ENCODE data around the gene ITPR1. TPM values are rescaled to one million over a fixed set of nuclear protein-coding genes. Genes with fewer than 3 reads are reported as not detected.

The ITPR1 gene
- total RNA-seq, 2 donors from 2014 or later: 7.0 to 18.2 TPM

- no peak for TF ChIP-seq CTCF (IDR thresholded peaks at IDR 0.05)
- no peak for DNase-seq
- H3K36me3 ChIP-seq: no peaks in the 10 kb centered on the region
- no peaks in the 10 kb centered on the region for H3K27me3 ChIP-seq
- no peak overlapping the region for H3K9ac ChIP-seq (ENCODE audit: low read depth in 2 of 2, low read length in 2 of 2)
- intact Hi-C loops (cut with DNase I): no loop called here
- no peak overlapping the region for H3K4me3 ChIP-seq
- no peaks in the 10 kb centered on the region for H3K9me3 ChIP-seq
- H3K4me1 ChIP-seq: no peaks in the 10 kb centered on the region
- H3K27ac ChIP-seq: peak overlapping the region; percentile 12
Measured at GRCh38 chr3:4546346-4547178, 53.4 kb downstream of the ITPR1 start.

- no peak for TF ChIP-seq CTCF (IDR thresholded peaks at IDR 0.05)
- Histone ChIP-seq H3K27ac (no peak overlapping the region), H3K36me3 (no peaks in the 10 kb centered on the region)
Measured at GRCh38 chr3:4547799-4548198, 54.7 kb downstream of the ITPR1 start.

GRCh38 chr3:4548356-4548755 lies 55.2 kb downstream of the ITPR1 start:
- intact Hi-C loops (cut with DNase I): no loop called here
- no peak for DNase-seq

More at GRCh38 chr3:4547799-4548198, 54.7 kb downstream of the ITPR1 start:
- H3K9ac ChIP-seq (ENCODE audit: low read depth in 2 of 2, low read length in 2 of 2): no peak overlapping the region
- no peaks in the 10 kb centered on the region for H3K4me1 ChIP-seq
- no peak for DNase-seq
- H3K27me3 ChIP-seq: no peaks in the 10 kb centered on the region
- H3K9me3 ChIP-seq: no peaks in the 10 kb centered on the region
- intact Hi-C loops (cut with DNase I): no loop called here
- no peak overlapping the region for H3K4me3 ChIP-seq

GRCh38 chr3:4548780-4549179 lies 55.6 kb downstream of the ITPR1 start:
- intact Hi-C loops (cut with DNase I): no loop called here
- TF ChIP-seq CTCF (IDR thresholded peaks at IDR 0.05): no peak
- Histone ChIP-seq H3K4me1 (no peaks in the 10 kb centered on the region), H3K4me3 (no peak overlapping the region), H3K9ac (ENCODE audit: low read depth in 2 of 2, low read length in 2 of 2) (no peak overlapping the region), H3K27ac (no peak overlapping the region), H3K36me3 (no peaks in the 10 kb centered on the region), H3K9me3 (no peaks in the 10 kb centered on the region), H3K27me3 (no peaks in the 10 kb centered on the region)
- no peak for DNase-seq

More at GRCh38 chr3:4548356-4548755, 55.2 kb downstream of the ITPR1 start:
- Histone ChIP-seq H3K4me1 (no peaks in the 10 kb centered on the region), H3K36me3 (no peaks in the 10 kb centered on the region), H3K27me3 (no peaks in the 10 kb centered on the region), H3K9me3 (no peaks in the 10 kb centered on the region), H3K9ac (ENCODE audit: low read depth in 2 of 2, low read length in 2 of 2) (no peak overlapping the region), H3K27ac (no peak overlapping the region), H3K4me3 (no peak overlapping the region)
- TF ChIP-seq CTCF (IDR thresholded peaks at IDR 0.05): no peak

- no peaks in the 10 kb centered on the region for H3K9me3 ChIP-seq
- H3K4me1 ChIP-seq: no peaks in the 10 kb centered on the region
- no peaks in the 10 kb centered on the region for H3K27me3 ChIP-seq
- H3K27ac ChIP-seq: peak overlapping the region; percentile 17
- no peaks in the 10 kb centered on the region for H3K36me3 ChIP-seq
- DNase-seq: no peak
- intact Hi-C loops (cut with DNase I): no loop called here
- H3K9ac ChIP-seq (ENCODE audit: low read depth in 2 of 2, low read length in 2 of 2): no peak overlapping the region
- H3K4me3 ChIP-seq: no peak overlapping the region
- TF ChIP-seq CTCF (IDR thresholded peaks at IDR 0.05): no peak
Measured at GRCh38 chr3:4549896-4550295, 56.7 kb downstream of the ITPR1 start.
